GM23338 (cell line): ENCODE results near the gene SIX5. TPM values are rescaled to one million over a fixed set of nuclear protein-coding genes. Genes with fewer than 3 reads are reported as not detected.

Source experiments
- ATAC-seq: fragments of 200-7000 bp; cut with Tn5 transposase; 3 replicates; pipeline ENCODE4 v1.9.1; 2020
- DNase-seq: peaks from one replicate; pipeline ENCODE4 v3.0.0-alpha.2; 2015; ENCODE audit warnings: low spot score
- H2AFZ ChIP-seq: fragments of 200-600 bp; sonication (generic); 2 replicates; pipeline ENCODE4 v1.8.0; 2016; ENCODE audit warnings: antibody characterized with exemption, mild to moderate bottlenecking, moderate library complexity
- H3F3A ChIP-seq: fragments of 200-600 bp; sonication (generic); replicated peaks from 2 replicates; pipeline ENCODE4 v1.8.0; 2017; ENCODE audit warnings: antibody characterized with exemption, mixed run types, low read depth
- H3K27ac ChIP-seq: fragments of 200-600 bp; sonication (generic); 2 replicates; pipeline ENCODE4 v1.6.1; 2016; ENCODE audit warnings: low read depth
- H3K27me3 ChIP-seq: fragments of 200-600 bp; sonication (generic); 2 replicates; pipeline ENCODE4 v1.8.0; 2016; ENCODE audit warnings: mild to moderate bottlenecking, mixed run types, moderate library complexity; ENCODE audit not compliant: insufficient read depth
- H3K36me3 ChIP-seq: fragments of 200-600 bp; sonication (generic); 2 replicates; pipeline ENCODE4 v1.8.0; 2016; ENCODE audit warnings: mild to moderate bottlenecking; ENCODE audit not compliant: insufficient read depth
- H3K4me1 ChIP-seq: fragments of 200-600 bp; sonication (generic); 2 replicates; pipeline ENCODE4 v1.8.0; 2016; ENCODE audit warnings: mild to moderate bottlenecking, moderate library complexity; ENCODE audit not compliant: insufficient read depth
- H3K4me2 ChIP-seq: fragments of 200-600 bp; sonication (generic); 2 replicates; pipeline ENCODE4 v1.7.1; 2017; ENCODE audit warnings: mixed run types
- H3K4me3 ChIP-seq: fragments of 200-600 bp; sonication (generic); 2 replicates; pipeline ENCODE4 v1.6.1; 2016; ENCODE audit warnings: mixed run types
- H3K79me2 ChIP-seq: fragments of 200-600 bp; sonication (generic); replicated peaks from 2 replicates; pipeline ENCODE4 v1.8.0; 2017; ENCODE audit warnings: mild to moderate bottlenecking; ENCODE audit not compliant: insufficient read depth
- H3K9me2 ChIP-seq: fragments of 200-600 bp; sonication (generic); 2 replicates; pipeline ENCODE4 v1.8.0; 2017; ENCODE audit not compliant: insufficient read depth
- H4K20me1 ChIP-seq: fragments of 200-600 bp; sonication (generic); replicated peaks from 2 replicates; pipeline ENCODE4 v1.8.0; 2017; ENCODE audit warnings: mild to moderate bottlenecking; ENCODE audit not compliant: insufficient read depth
- H3K27ac Mint-ChIP-seq: 2 replicates; pipeline ENCODE4 v1.8.0; 2020; ENCODE audit warnings: inconsistent platforms, mild to moderate bottlenecking, moderate library complexity, mixed read lengths
- H3K27me3 Mint-ChIP-seq: 3 replicates; pipeline ENCODE4 v1.8.0; 2022; ENCODE audit warnings: low read depth, mild to moderate bottlenecking, moderate library complexity, mixed read lengths, inconsistent platforms; ENCODE audit not compliant: insufficient read depth, poor library complexity
- H3K36me3 Mint-ChIP-seq: 3 replicates; pipeline ENCODE4 v1.8.0; 2021; ENCODE audit warnings: low read depth, mild to moderate bottlenecking, inconsistent platforms, moderate library complexity, mixed read lengths
- H3K4me1 Mint-ChIP-seq: 3 replicates; pipeline ENCODE4 v1.8.0; 2020; ENCODE audit warnings: mild to moderate bottlenecking, inconsistent platforms, mixed read lengths
- H3K4me3 Mint-ChIP-seq: 3 replicates; pipeline ENCODE4 v1.8.0; 2021; ENCODE audit warnings: moderate library complexity, mild to moderate bottlenecking, inconsistent platforms, mixed read lengths
- H3K9me3 Mint-ChIP-seq: 3 replicates; pipeline ENCODE4 v1.8.0; 2020; ENCODE audit warnings: moderate library complexity, mild to moderate bottlenecking, inconsistent platforms, mixed read lengths
- CREB1 ChIP-seq: fragments of 250-450 bp; sonication (Bioruptor Pico); IDR thresholded peaks from 2 replicates; pipeline ENCODE4 v1.5.0; 2020; ENCODE audit warnings: low read depth, mild to moderate bottlenecking, moderate library complexity
- ETS1 ChIP-seq: IDR thresholded peaks from 2 replicates; pipeline ENCODE4 v1.6.1; 2016; ENCODE audit warnings: antibody characterized with exemption
- EZH2 ChIP-seq: fragments of 200-600 bp; sonication (generic); IDR thresholded peaks from one replicate; pipeline ENCODE4 v1.8.0; 2017; ENCODE audit warnings: antibody characterized with exemption, mild to moderate bottlenecking, low read depth; ENCODE audit not compliant: unreplicated experiment
- EZH2phosphoT487 ChIP-seq: fragments of 200-600 bp; sonication (generic); IDR thresholded peaks from one replicate; pipeline ENCODE4 v1.8.1; 2018; ENCODE audit warnings: antibody characterized with exemption; ENCODE audit not compliant: unreplicated experiment
- JUNB ChIP-seq: IDR thresholded peaks from one replicate; pipeline ENCODE4 v1.6.1; 2016; ENCODE audit warnings: antibody characterized with exemption; ENCODE audit not compliant: unreplicated experiment
- NANOG ChIP-seq: IDR thresholded peaks from 2 replicates; pipeline ENCODE4 v1.6.1; 2016; ENCODE audit warnings: antibody characterized with exemption, borderline replicate concordance
- POLR2AphosphoS5 ChIP-seq: IDR thresholded peaks from 2 replicates; pipeline ENCODE4 v1.6.1; 2016; ENCODE audit warnings: antibody characterized with exemption, low read depth
- REST ChIP-seq: IDR thresholded peaks from one replicate; pipeline ENCODE4 v1.6.1; 2018; ENCODE audit warnings: antibody characterized with exemption; ENCODE audit not compliant: unreplicated experiment
- STAT1 ChIP-seq: IDR thresholded peaks from one replicate; pipeline ENCODE4 v1.6.1; 2016; ENCODE audit warnings: antibody characterized with exemption; ENCODE audit not compliant: unreplicated experiment
- ZNF114 ChIP-seq: fragments of 250-450 bp; sonication (Bioruptor Pico); IDR thresholded peaks from 2 replicates; pipeline ENCODE4 v1.5.0; 2020; ENCODE audit warnings: mild to moderate bottlenecking, moderate library complexity
- ZNF331 ChIP-seq: fragments of 250-450 bp; sonication (Bioruptor Pico); IDR thresholded peaks from 2 replicates; pipeline ENCODE4 v1.5.0; 2020; ENCODE audit warnings: low read depth, mild to moderate bottlenecking, moderate library complexity
- polyA plus RNA-seq: library from polyadenylated mRNA; unstranded; fragments of >200 nt; fragmentation: Nextera tagmentation; extraction: Ambion mirVana; gene quantifications from 2 replicates; pipeline ENCODE4 v1.2.1, GENCODE V29; 2016
- total RNA-seq: library from RNA; depleted of rRNA; stranded (reverse); fragments of >200 nt; shearing (Covaris generic); gene quantifications from 2 replicates; pipeline ENCODE4 v1.2.3, GENCODE V29; 2014
- TF ChIP-seq, protein P1 (sequence below): fragments of 250-450 bp; sonication (Bioruptor Pico); IDR thresholded peaks from 2 replicates; pipeline ENCODE4 v1.5.0; 2020; ENCODE audit warnings: mild to moderate bottlenecking, moderate library complexity
- TF ChIP-seq, protein P2 (sequence below), 2 experiments: fragments of 200-600 bp in 1 of 2; sonication (generic) in 1 of 2; conservative IDR thresholded peaks; 2 replicates each; pipeline versions ENCODE4 v1.5.1 to v1.6.1; 2016 to 2017; ENCODE audit warnings: antibody characterized with exemption in 2 of 2, low read depth in 2 of 2, mild to moderate bottlenecking in 2 of 2, moderate library complexity in 1 of 2

SIX5 gene
- total and polyA plus RNA-seq, 2 experiments from 2014 or later, result 10.1 to 22.6 TPM

GRCh38 chr19:45804959-45805230 is 35.8 kb upstream of the SIX5 start:
- Histone ChIP-seq H3K4me1 (no peaks in the 10 kb centered on the region), H3K9me2 (no peaks in the 10 kb centered on the region), H3K79me2 (no peaks in the 10 kb centered on the region), H3K27me3 (no peaks in the 10 kb centered on the region), H2AFZ (no peak overlapping the region; the same call in 1 of the 2 replicates), H4K20me1 (no peaks in the 10 kb centered on the region), H3K27ac (no peak overlapping the region), H3K36me3 (no peaks in the 10 kb centered on the region), H3K4me2 (no peak overlapping the region), H3F3A (no peaks in the 10 kb centered on the region), H3K4me3 (no peak overlapping the region)
- H3K36me3 Mint-ChIP-seq, result no peaks in the 10 kb centered on the region
- H3K4me3 Mint-ChIP-seq, result no peak overlapping the region
- peaks cover 12% of the 10 kb centered on the region for H3K27me3 Mint-ChIP-seq
- TF ChIP-seq ETS1 (no peak), ZNF331 (CRISPR knock-in tag) (no peak), NANOG (no peak), POLR2AphosphoS5 (no peak), EZH2phosphoT487 (no peak), JUNB (no peak), ZNF114 (no peak), STAT1 (no peak), REST (no peak), EZH2 (no peak), CREB1 (no peak)
- TF ChIP-seq, protein P1, sequence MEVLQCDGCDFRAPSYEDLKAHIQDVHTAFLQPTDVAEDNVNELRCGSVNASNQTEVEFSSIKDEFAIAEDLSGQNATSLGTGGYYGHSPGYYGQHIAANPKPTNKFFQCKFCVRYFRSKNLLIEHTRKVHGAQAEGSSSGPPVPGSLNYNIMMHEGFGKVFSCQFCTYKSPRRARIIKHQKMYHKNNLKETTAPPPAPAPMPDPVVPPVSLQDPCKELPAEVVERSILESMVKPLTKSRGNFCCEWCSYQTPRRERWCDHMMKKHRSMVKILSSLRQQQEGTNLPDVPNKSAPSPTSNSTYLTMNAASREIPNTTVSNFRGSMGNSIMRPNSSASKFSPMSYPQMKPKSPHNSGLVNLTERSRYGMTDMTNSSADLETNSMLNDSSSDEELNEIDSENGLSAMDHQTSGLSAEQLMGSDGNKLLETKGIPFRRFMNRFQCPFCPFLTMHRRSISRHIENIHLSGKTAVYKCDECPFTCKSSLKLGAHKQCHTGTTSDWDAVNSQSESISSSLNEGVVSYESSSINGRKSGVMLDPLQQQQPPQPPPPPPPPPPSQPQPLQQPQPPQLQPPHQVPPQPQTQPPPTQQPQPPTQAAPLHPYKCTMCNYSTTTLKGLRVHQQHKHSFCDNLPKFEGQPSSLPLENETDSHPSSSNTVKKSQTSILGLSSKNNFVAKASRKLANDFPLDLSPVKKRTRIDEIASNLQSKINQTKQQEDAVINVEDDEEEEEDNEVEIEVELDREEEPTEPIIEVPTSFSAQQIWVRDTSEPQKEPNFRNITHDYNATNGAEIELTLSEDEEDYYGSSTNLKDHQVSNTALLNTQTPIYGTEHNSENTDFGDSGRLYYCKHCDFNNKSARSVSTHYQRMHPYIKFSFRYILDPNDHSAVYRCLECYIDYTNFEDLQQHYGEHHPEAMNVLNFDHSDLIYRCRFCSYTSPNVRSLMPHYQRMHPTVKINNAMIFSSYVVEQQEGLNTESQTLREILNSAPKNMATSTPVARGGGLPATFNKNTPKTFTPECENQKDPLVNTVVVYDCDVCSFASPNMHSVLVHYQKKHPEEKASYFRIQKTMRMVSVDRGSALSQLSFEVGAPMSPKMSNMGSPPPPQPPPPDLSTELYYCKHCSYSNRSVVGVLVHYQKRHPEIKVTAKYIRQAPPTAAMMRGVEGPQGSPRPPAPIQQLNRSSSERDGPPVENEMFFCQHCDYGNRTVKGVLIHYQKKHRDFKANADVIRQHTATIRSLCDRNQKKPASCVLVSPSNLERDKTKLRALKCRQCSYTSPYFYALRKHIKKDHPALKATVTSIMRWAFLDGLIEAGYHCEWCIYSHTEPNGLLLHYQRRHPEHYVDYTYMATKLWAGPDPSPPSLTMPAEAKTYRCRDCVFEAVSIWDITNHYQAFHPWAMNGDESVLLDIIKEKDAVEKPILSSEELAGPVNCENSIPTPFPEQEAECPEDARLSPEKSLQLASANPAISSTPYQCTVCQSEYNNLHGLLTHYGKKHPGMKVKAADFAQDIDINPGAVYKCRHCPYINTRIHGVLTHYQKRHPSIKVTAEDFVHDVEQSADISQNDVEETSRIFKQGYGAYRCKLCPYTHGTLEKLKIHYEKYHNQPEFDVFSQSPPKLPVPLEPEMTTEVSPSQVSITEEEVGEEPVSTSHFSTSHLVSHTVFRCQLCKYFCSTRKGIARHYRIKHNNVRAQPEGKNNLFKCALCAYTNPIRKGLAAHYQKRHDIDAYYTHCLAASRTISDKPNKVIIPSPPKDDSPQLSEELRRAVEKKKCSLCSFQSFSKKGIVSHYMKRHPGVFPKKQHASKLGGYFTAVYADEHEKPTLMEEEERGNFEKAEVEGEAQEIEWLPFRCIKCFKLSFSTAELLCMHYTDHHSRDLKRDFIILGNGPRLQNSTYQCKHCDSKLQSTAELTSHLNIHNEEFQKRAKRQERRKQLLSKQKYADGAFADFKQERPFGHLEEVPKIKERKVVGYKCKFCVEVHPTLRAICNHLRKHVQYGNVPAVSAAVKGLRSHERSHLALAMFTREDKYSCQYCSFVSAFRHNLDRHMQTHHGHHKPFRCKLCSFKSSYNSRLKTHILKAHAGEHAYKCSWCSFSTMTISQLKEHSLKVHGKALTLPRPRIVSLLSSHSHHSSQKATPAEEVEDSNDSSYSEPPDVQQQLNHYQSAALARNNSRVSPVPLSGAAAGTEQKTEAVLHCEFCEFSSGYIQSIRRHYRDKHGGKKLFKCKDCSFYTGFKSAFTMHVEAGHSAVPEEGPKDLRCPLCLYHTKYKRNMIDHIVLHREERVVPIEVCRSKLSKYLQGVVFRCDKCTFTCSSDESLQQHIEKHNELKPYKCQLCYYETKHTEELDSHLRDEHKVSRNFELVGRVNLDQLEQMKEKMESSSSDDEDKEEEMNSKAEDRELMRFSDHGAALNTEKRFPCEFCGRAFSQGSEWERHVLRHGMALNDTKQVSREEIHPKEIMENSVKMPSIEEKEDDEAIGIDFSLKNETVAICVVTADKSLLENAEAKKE (CRISPR knock-in tag), result no peak
- TF ChIP-seq, protein P2, sequence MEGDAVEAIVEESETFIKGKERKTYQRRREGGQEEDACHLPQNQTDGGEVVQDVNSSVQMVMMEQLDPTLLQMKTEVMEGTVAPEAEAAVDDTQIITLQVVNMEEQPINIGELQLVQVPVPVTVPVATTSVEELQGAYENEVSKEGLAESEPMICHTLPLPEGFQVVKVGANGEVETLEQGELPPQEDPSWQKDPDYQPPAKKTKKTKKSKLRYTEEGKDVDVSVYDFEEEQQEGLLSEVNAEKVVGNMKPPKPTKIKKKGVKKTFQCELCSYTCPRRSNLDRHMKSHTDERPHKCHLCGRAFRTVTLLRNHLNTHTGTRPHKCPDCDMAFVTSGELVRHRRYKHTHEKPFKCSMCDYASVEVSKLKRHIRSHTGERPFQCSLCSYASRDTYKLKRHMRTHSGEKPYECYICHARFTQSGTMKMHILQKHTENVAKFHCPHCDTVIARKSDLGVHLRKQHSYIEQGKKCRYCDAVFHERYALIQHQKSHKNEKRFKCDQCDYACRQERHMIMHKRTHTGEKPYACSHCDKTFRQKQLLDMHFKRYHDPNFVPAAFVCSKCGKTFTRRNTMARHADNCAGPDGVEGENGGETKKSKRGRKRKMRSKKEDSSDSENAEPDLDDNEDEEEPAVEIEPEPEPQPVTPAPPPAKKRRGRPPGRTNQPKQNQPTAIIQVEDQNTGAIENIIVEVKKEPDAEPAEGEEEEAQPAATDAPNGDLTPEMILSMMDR (conservative IDR thresholded peaks at IDR 0.05; ENCODE audit: low read depth in 2 of 2), result no peak
- peaks cover 12% of the 10 kb centered on the region for H3K4me1 Mint-ChIP-seq
- ATAC-seq (no peak), DNase-seq (no peak)
- H3K9me3 Mint-ChIP-seq, result no peaks in the 10 kb centered on the region; the same call in 2 of the 3 replicates
- no peak overlapping the region for H3K27ac Mint-ChIP-seq
